AG08396 (cell line): ENCODE data around the gene CAMTA1.

Source experiments
- DNase-seq: peaks from one replicate; pipeline ENCODE4 v3.0.0; 2012; ENCODE audit warnings: low spot score, mixed read lengths

Gene CAMTA1

DNA sequence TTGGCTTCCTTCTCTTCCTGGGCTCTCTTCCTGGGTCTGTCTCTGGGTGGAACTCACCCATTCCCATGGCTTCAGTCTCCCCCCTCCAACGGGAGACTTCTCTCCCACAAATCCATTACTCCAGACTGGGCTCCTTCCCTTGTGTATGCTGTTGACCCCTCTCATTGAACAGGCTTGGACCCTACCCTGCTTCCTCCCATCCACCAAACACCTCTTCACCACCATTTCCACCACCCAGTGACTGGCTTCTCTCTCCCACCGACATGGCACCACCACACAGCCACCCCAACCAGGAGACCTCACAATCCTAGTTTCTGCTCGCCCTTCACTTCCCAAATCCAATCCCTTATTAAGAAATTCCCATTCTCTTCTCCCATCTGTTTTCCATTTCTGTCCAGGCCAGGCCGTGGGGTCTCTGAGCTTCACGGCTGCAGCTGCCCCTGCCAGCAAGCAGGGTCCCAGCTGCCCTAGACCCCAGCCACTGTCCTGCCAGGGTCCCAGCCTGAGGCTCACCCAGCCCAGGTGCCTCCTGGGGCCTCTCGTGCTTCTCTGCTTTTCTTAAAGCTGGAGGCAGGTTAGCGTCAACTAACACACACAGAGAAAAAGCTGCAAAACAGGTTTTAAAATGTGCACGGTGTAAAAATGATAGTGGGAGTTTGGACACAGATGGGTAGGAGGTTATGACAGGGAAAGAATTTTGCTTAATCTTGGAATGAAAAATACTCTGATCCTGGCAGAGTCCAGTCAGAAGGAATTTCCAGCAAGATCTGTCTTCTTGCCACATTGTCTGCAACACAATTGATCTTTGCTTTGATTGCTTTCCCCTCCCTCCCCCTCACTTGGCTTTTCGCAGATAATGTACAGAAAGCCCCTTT lies 602.0 kb downstream of the CAMTA1 start:
- no peak for DNase-seq

- DNase-seq: no peak
Measured at GRCh38 chr1:7388141-7388487, 602.9 kb downstream of the CAMTA1 start.

GRCh38 chr1:7388488-7389185 lies 603.4 kb downstream of the CAMTA1 start:
- no peak for DNase-seq

- DNase-seq: no peak
Measured at GRCh38 chr1:7389201-7389905, 604.1 kb downstream of the CAMTA1 start.

DNA sequence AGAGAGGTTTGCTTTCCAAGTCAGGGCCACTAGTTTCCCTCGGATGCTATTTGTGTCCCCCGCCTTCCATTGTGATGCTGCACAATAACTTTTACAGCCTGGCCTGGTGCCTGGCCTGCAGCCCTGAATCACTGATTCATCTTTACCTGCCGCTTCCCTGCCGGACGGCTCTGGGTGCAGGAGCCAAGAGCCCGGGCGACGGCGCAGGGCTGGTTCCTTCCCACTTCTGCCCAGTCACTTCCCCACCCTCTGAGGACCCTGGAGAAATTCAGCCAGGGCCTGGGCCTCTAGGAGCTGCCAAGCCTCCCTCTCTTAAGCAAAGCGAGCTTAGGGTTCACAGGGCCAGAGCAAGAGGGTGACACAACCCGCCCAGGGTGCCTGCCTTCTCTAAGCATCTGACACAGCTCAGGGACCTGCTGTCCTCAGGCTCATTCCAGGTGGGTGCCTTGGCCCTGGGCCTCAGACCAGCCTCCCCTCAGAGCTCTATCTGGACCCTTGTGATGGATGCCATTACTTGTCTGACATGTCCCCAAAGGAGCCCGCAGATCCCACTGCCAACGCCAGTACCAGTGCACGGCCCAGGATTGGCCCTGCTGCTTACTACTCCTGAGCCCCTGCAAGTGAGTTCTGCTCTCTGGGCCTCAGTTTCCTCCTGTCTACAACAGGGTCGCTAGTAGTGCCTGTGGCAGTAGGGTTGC lies 604.8 kb downstream of the CAMTA1 start:
- DNase-seq: no peak

DNA sequence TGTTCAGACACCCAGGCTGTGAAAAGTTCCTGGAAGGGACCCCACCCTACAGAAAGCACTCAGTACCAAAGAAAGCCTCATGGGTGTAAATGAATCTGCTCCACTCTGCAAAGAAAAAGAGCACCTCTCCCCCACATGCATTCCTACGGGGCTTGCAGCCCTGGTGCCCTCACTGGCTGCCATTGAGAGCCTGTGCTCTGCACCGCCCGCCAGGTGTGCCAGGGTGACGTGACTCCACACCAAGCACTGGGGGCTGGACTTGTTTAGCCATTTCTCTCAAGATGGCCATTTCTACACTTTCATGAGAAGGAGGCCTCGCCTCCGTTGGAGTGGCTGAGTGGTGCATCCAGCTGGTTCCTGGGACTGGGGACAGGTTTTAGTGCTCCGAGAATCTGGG lies 605.3 kb downstream of the CAMTA1 start:
- no peak for DNase-seq

GRCh38 chr1:7393136-7393535 lies 607.9 kb downstream of the CAMTA1 start:
- no peak for DNase-seq

DNA sequence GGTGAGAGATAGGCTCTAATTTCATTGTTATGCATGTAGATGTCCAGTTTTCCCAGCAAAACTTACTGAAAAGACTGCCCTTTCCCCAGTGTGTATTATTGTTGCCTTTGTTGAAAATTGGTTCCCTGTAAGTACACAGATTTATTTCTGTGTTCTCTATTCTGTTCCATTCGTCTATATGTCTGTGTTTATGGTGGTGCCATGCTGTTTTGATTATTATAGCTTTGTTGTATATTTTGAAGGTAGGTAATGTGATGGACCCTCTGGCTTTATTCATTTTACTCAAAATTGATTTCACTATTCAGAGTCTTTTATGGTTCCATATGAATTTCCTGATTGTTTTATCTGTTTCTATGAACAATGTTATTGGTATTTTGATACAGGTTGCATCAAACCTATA lies 610.0 kb downstream of the CAMTA1 start:
- DNase-seq: no peak

DNA sequence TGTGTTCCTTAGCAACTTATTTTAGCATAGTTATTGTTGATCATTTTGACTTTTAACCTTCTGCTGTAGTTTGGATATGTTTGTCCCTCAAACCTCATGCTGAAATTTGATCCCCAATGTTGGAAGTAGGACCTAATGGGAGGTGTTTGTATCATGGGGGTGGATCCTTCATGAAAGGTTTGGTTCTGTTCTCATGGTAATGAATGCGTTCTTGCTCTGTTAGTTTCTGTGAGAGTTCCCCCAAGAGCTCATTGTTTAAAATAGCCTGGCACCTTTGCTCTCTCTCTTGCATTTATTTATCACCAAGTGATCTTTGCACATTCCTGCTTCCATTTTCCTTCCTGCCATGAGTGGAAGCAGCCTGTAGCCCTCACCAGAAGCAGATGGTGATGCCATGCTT lies 613.7 kb downstream of the CAMTA1 start:
- DNase-seq: no peak

- no peak for DNase-seq
Measured at GRCh38 chr1:7399514-7400125, 614.4 kb downstream of the CAMTA1 start.

GRCh38 chr1:7400566-7400965 lies 615.3 kb downstream of the CAMTA1 start:
- DNase-seq: no peak

GRCh38 chr1:7401814-7402547 lies 616.7 kb downstream of the CAMTA1 start:
- peak; percentile 93 for DNase-seq

DNA sequence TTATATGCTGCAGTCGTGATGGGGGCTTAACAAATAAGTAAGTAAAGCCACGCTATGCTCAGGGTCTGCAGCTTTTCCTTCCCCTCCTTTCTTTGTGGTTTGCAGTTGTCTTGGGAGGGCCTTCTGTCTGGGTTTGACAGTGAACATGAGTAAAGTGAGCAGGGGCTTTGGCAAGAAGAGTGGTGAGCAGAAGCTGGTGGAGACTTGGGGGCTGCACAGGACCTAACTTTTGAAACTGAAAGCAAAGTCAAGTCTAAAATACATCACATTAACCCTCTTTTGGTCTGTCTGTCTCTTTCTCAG lies 617.2 kb downstream of the CAMTA1 start:
- no peak for DNase-seq

GRCh38 chr1:7403265-7404045 lies 618.2 kb downstream of the CAMTA1 start:
- no peak for DNase-seq

DNA sequence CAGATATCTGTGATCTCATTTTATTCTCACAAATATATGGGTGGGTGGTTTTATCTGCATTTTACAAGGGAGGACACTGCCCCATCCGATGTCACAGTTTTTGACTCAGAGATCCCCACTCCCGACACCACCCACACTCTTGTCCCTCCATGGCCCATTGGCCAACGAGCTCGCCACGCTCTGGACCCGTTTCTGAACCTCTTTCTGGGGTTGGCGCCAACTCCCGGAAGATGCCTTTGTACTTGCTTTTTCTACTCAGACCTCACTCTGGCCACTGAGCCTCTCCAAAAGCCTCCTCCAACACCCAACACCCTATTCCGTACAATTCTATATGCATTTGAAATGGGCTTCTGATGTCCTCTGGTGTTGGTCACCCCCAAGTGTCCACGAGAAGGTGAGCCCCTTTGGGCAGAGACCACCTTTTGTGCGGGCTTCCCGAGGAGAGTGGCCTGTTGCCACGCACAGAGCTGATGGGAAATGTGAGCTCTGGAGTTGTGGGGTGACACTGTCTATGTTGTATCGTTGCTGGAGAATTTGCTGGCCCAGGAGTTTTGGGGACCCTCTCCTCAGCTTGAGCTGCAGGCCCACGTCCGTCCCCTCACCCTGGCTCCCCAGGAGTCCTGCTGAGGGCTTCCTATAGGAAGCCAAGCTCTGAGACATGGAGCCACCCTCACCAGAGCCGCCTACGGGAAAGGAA lies 618.9 kb downstream of the CAMTA1 start:
- DNase-seq: no peak

- no peak for DNase-seq
Measured at GRCh38 chr1:7405844-7406500, 620.7 kb downstream of the CAMTA1 start.

DNA sequence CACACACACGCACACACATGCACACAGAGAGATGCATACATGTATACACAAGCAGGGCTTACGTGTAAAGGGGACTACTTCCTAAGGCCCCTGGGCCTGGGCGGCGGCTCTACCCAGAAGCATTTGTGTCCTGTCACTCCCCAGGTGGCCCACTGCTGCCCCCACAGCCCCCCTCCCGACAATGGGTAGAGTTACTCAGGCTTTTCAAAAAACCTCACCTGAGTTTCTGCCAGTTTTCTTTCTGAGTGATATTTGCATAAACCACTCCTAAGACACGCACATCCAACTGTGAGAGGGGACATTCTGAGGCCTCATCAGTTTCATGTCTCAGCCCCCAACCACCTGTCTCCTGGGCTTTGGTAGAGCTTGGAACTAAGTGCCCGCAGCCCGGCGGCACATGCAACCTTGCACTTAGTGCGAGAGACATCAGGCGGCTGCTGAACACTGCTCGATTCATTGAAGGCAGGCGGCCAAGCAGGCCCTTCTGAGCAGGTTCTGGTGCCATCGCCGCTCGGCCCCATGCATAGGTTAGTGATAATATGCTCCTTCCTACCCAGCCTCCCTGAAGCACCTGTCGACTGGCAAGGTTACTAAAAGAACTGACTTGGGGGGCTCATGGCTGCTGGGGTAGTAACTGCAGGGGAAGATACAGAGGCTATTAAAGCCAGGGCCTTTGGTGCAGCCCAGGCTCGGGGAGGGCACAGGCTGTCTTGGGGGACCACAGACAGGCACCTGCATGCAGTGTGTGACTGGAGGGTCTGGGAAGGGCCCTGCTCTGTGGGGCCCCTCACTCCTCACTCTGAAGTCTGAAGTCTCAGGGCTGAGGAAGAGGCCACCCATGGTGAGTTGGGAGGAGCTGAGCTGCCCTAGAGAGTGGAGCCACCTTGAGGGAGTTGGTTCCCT lies 621.6 kb downstream of the CAMTA1 start:
- DNase-seq: no peak

DNA sequence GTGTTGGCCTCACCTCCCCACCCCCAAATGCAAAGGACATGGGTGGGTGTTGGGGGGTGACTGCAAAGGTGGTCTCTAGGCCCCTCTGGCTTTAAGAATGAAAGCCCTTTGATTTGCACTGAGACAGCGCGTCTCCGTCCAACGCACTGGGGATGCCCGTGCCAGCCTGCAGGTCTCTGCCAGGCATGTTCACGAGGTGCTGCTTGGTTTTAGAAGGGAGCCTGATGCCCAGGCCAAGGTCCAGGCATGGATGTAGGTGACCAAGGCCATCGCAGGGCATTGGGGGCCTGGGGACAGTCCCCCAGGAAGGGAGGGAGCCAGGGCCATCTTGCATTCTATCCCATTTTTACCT lies 622.3 kb downstream of the CAMTA1 start:
- no peak for DNase-seq
